AG09309 (cell line): Measurements from ENCODE around the gene SLIT3.

Experiments used
- DNase-seq: peaks from one replicate; pipeline ENCODE4 v3.0.0-alpha.2; 2010; ENCODE audit warnings: low read depth
- H3K4me3 ChIP-seq: 2 replicates; pipeline ENCODE4 v1.5.1; 2011; ENCODE audit warnings: mild to moderate bottlenecking, low read depth, low read length, moderate library complexity; ENCODE audit not compliant: control insufficient read depth
- TF ChIP-seq, protein P1 (sequence below): IDR thresholded peaks from 2 replicates; pipeline ENCODE4 v1.5.1; 2011; ENCODE audit warnings: mild to moderate bottlenecking, low read depth, low read length, inconsistent platforms; ENCODE audit not compliant: insufficient read depth, control insufficient read depth; ENCODE audit errors: missing control alignments

Gene SLIT3

DNA sequence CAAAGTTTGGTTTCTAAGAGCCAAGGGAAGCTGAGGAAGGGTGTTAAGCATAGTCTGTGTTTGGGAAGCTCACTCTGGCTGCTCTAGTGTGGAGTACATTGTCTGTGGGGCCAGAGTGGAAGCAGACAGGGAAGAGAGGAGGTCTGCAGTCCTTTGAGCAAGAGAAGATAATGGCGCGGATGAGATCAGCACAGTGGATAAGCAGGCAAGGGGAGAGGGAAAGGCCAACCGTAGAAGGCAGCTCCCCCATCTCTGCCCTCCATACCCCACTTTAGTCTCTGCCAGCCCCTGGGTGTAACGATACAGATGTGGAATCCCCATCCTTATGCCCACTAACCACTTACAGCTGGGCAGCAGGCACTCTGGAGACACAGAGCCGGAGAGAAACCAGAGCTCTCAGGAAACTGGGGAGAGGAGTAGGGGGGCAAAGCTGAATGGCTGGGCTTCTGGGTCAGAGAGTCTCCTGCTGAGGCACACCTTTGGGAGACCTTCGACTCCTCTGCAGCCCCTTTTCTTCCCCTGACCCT, 75.0 kb downstream of the SLIT3 start:
- H3K4me3 ChIP-seq, result no peak overlapping the region
- DNase-seq, result no peak
- TF ChIP-seq, protein P1, sequence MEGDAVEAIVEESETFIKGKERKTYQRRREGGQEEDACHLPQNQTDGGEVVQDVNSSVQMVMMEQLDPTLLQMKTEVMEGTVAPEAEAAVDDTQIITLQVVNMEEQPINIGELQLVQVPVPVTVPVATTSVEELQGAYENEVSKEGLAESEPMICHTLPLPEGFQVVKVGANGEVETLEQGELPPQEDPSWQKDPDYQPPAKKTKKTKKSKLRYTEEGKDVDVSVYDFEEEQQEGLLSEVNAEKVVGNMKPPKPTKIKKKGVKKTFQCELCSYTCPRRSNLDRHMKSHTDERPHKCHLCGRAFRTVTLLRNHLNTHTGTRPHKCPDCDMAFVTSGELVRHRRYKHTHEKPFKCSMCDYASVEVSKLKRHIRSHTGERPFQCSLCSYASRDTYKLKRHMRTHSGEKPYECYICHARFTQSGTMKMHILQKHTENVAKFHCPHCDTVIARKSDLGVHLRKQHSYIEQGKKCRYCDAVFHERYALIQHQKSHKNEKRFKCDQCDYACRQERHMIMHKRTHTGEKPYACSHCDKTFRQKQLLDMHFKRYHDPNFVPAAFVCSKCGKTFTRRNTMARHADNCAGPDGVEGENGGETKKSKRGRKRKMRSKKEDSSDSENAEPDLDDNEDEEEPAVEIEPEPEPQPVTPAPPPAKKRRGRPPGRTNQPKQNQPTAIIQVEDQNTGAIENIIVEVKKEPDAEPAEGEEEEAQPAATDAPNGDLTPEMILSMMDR, result no peak

DNA sequence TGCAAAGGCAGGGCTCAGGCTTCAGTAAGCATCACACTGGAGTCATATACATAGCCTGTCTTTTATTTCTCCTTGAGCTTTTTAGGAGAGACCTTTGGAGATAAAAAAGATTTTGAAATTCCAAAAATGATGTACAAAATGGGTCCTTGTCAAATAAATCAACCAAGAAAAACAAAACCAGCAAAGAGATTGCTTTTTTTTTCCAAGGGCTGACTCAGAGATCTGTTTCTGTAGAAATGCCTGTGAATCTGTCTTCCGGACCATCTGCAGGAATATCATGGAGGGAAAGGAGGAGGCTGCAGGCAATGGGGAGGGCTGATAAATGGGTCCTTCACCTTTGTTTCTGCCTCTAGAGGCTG, 77.4 kb downstream of the SLIT3 start:
- TF ChIP-seq, protein P1, result no peak
- no peak overlapping the region for H3K4me3 ChIP-seq
- peak; percentile 20 for DNase-seq

DNA sequence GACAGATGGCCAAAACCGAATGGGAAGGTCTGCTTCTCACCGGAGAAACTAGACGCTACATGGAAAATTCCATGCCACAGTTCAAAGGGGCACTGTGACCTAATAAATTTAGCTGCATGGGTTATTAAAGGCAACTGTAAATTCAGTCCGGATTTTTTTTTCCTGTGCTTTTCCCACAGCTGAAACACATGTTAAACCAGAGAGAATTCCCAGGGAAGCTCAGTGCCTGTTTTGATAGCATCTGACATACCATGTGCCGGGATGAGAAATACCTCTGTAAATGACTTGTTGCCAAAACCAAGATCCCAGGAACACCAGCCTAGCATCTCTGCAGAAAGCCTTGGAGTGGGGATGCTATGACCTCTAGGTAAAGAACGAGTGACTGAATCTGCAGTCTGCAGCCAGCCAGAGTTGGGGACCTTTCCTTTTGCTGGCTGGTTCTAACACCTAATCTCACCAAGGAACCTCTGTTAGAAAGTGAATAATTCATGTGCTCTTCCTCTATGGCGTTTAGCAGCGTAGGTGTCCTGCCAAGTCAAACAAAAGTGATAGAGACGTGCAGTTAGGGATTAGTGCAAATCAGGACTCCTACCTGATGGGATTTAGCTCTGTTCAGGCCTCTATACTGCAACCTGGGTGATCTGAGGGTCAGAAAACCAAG, 77.9 kb downstream of the SLIT3 start:
- TF ChIP-seq, protein P1, result no peak
- no peak overlapping the region for H3K4me3 ChIP-seq
- DNase-seq, result no peak

DNA sequence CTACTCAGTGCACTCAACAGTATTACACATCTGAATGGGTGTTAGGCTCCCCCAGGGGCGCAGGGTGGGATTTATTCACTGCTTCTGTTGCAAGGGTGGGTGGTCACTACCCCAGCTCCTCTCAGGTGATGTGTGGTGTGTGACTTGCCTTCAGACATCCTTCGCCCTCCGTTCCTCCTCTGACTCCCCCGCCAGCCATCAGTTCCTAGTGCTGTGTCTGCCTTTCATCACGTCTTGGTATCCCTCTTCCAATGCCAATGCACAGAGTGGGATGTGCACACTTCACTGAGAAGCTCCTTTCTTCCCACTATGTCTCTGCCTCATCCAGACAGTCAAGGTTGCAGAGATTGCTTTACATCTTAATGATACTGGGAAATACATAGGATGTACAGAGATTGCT, 79.4 kb downstream of the SLIT3 start:
- no peak overlapping the region for H3K4me3 ChIP-seq
- DNase-seq, result no peak
- TF ChIP-seq, protein P1, result no peak

DNA sequence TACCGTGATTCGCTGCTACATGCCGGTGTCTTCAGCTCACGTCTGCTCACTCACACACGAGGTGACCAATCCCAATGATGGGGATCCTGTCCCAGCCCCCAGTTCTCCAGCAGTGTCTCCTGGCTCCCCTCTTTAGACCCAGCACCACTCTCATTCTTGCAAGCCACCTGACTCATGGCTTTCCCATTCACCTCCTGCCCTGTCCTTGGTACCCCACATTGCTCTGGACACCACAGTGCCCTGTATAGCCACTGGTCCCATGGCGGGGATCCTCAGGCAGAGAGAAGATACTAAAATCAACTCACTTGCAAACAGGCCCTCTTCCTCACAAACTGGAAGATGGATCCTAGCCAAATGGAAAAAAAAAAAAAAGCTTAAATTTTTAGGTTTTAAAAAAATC, 81.0 kb downstream of the SLIT3 start:
- TF ChIP-seq, protein P1, result no peak

DNA sequence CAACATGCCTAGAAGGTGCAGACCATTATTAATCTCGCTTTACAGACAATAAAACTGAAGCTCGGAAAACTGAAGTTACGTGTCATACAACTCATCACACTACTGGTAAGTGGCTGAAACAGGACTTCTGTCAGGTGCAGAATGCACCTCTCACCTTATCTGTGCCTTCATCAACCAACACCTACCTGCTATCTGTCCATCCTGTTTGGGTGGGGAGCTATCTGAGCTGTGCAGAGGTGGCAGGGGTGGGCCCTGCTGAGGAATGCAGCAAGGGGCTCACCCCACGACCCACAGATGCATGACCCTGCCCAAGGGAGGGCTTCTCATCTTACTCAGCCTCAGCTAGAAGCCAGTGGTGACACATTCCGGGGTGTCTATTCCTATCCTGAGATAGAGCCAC, 81.6 kb downstream of the SLIT3 start:
- TF ChIP-seq, protein P1, result no peak
- no peak overlapping the region for H3K4me3 ChIP-seq
- DNase-seq, result no peak

More for the DNA sequence above, 81.0 kb downstream of the SLIT3 start:
- DNase-seq, result no peak
- no peak overlapping the region for H3K4me3 ChIP-seq

DNA sequence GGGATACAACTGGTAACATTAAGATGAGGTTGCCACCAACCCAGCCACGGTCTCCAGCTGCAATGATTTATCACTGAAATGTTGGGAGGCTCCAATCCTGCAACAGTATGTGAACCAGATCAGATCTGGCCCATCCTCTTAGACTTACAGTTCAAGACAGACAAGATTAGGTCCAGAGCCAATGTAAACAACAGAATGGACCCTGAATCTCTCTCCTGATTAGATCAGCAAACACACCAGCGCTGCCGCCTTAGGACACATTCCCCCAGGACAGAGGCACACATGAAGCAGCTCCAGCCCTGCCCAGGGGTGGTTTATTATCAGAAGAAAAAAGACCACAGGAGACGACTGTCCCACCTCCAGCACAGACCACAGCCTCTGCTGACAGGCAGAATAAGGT, 82.1 kb downstream of the SLIT3 start:
- DNase-seq, result no peak
- TF ChIP-seq, protein P1, result no peak
- H3K4me3 ChIP-seq, result no peak overlapping the region
